Uterus (tissue), 2 donors: ENCODE measurements around the gene RIMKLB.

ENCODE experiments used
- POLR2A ChIP-seq, 2 donors: fragments of 450-650 bp; IDR thresholded peaks; one replicate each; pipeline ENCODE4 v1.6.1; 2016; ENCODE audit warnings: antibody characterized with exemption in 2 of 2, mild to moderate bottlenecking in 1 of 2, moderate library complexity in 1 of 2
- TF ChIP-seq, protein P1 (sequence below), 4 experiments: fragments of 200-600 bp in 2 of 4; fragments of 450-650 bp in 2 of 4; sonication (generic) in 2 of 4; IDR thresholded peaks; one replicate each; pipeline ENCODE4 v1.5.1; 2016 to 2019; ENCODE audit warnings: antibody characterized with exemption in 4 of 4, mild to moderate bottlenecking in 2 of 4, moderate library complexity in 1 of 4

- TF ChIP-seq POLR2A (IDR thresholded peaks at IDR 0.05), result no peak
- TF ChIP-seq, protein P1, sequence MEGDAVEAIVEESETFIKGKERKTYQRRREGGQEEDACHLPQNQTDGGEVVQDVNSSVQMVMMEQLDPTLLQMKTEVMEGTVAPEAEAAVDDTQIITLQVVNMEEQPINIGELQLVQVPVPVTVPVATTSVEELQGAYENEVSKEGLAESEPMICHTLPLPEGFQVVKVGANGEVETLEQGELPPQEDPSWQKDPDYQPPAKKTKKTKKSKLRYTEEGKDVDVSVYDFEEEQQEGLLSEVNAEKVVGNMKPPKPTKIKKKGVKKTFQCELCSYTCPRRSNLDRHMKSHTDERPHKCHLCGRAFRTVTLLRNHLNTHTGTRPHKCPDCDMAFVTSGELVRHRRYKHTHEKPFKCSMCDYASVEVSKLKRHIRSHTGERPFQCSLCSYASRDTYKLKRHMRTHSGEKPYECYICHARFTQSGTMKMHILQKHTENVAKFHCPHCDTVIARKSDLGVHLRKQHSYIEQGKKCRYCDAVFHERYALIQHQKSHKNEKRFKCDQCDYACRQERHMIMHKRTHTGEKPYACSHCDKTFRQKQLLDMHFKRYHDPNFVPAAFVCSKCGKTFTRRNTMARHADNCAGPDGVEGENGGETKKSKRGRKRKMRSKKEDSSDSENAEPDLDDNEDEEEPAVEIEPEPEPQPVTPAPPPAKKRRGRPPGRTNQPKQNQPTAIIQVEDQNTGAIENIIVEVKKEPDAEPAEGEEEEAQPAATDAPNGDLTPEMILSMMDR (IDR thresholded peaks at IDR 0.05), result no peak
Measured at GRCh38 chr12:8667270-8667669, 30.5 kb upstream of the RIMKLB start.
